Endothelial cell of hepatic sinusoid (primary cell): ENCODE results near the gene TUBB4A.

ENCODE experiments used
- in situ Hi-C: cut with HindIII; loops from 2 replicates; pipeline ENCODE4 v1.10.0; 2017; ENCODE audit warnings: low sequenced_read_pairs

TUBB4A gene

DNA sequence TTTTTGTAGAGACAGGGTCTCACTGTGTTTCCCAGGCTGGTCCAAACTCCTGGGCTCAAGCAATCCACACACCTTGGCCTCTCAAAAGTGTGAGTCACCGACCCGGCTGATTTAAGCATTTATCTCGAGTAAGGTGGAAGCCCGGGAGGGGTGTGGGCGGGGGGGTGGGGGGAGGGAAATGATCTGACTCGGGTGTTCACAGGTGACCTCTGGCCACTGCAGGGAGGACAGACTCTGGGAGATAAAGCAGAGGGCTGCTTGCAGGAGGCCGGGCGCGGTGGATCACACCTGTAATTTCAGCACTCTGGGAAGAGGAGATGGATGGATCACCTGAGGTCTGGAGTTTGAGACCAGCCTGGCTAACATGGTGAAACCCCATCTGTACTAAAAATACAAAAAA lies 28.5 kb downstream of the TUBB4A start:
- in situ Hi-C loops = no loop called here

DNA sequence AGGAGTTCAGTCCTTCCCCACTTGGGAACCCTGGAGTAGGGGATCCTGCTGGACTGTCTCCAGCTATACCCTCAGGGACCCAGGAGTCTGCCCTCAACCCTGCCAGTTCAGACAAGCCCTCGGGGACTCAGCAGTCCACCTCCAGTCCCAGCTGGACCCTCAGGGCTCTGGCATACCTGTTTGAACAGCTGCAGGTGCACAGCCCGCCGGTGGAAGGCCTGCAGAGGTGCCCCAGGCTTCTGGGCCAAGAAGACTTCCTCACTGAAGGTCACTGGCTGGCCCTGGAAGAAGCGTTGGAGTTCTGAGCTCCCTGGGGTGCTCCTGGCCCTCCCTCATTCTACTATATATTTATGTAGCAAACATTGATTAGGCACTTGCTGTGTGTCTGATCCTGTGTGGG lies 29.4 kb downstream of the TUBB4A start:
- in situ Hi-C loops = no loop called here

DNA sequence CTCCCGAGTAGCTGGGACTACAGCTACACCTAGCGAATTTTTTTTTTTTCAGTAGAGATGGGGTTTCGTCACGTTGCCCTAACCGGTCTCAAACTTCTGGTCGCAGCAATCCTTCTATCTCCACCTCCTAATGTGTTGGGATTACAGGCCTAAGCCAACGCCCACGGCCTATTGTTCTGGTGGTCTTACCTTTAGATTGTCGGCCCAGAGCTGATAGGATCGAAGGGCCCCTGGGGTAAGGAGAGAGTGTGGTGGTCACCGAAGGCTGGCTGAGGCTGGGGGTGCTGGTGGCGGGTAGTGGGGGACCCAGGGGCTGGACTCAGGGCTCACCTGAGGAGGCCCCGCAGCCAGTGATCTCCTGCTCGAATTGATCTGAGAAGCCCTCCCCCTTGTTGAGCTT lies 31.0 kb downstream of the TUBB4A start:
- in situ Hi-C loops = no loop called here

DNA sequence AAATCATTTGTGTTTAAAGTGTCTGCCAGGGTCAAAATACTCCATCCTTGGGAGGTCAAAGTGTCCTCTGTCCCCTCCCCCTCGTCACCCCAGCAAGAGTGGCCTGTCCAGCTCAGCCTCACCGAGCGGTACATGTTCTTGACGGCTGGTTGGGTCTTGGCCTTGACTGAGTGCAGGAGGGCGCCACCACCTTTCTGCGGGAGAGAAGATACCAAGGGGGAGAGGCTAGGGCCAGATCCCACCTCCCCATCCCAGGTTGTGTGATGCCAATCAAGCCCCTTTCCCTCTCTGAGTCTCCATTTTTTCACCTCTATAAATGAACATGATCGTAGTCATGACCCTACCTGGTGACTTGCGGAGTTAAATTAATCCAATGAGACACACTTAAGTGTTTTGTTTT lies 31.9 kb downstream of the TUBB4A start:
- in situ Hi-C loops = no loop called here

DNA sequence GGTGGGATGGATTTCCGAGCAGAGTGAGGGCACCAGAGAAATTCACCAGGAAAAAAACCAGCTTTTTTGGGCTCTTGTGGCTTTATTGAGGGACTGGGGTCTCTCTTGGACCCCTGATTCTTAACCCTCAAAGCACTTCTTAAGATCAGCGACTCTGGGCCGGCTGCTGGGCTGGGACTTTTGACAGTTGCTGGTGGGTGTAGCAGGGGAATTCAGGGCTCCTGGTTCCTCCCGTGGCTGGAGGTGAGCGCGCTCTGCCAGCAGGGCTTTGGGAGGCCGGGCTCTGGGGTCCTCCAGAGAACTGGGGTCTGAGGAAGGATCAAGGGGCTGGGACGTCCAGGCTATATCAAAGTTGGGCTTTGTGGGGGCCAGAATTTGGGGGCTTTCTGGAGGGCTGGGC lies 34.7 kb downstream of the TUBB4A start:
- in situ Hi-C loops = loop anchor here (10.0 kb wide), 1 partner anchor 367 kb away; no protein-coding TSS in a partner anchor

DNA sequence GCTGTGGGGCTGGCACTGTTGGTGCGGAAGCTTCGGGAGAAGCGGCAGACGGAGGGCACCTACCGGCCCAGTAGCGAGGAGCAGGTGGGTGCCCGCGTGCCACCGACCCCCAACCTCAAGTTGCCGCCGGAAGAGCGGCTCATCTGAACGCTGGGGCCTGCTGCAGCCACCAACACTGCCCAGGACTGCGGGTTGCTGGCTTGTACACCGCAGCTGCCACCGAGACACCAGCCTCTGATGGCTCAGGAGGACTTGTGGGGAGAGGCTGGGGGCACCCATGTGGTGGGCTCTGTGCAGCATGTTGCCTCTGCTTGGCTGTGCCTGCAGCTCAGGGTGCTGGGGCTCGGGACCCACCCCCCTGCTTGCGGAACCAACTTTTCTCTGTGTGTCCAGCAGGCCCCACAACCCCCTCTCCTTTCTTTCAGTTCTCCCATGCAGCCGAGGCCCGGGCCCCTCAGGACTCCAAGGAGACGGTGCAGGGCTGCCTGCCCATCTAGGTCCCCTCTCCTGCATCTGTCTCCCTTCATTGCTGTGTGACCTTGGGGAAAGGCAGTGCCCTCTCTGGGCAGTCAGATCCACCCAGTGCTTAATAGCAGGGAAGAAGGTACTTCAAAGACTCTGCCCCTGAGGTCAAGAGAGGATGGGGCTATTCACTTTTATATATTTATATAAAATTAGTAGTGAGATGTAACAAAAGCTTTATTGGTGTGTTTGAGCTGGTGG lies 35.4 kb downstream of the TUBB4A start:
- in situ Hi-C loops = loop anchor here (10.0 kb wide), 1 partner anchor 368 kb away; no protein-coding TSS in a partner anchor

DNA sequence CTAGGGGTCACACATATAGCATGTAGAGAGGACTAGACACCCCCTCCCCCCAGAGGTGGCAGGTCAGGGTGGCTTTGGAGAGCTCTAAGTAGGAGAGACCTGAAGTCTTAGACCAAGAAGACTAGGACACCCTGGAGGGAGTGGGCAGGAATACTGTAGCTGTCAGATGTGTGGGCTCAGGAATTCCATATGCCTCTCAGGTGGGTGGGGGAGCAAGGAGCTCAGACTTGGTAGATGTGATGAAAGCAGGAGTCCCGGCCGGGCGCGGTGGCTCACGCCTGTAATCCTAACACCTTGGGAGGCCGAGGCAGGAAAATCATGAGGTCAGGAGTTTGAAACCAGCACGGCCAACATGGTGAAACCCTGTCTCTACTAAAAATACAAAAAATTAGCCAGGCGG lies 36.4 kb downstream of the TUBB4A start:
- in situ Hi-C loops = loop anchor here (10.0 kb wide), 1 partner anchor 369 kb away; no protein-coding TSS in a partner anchor

DNA sequence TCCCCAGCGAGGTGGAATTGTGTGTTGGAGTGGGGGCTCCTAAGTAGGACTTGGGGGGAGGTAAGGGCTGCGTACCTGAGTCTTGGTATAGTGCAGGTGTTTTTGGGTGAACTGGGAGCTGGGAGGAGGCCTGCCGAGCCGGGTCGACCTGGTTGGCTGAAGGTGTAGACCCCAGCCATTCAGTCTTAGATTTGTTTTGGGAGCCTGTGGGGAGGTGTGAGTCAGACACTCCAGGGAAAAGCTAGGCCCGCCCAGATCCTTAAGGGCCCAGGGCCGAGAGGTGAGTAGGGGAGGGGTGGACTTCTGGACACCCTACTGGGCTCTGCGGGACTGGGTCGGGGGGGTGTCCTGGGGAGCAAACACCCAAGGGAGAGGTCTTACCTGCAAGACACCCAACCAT lies 37.1 kb downstream of the TUBB4A start:
- in situ Hi-C loops = loop anchor here (10.0 kb wide), 1 partner anchor 370 kb away; no protein-coding TSS in a partner anchor

DNA sequence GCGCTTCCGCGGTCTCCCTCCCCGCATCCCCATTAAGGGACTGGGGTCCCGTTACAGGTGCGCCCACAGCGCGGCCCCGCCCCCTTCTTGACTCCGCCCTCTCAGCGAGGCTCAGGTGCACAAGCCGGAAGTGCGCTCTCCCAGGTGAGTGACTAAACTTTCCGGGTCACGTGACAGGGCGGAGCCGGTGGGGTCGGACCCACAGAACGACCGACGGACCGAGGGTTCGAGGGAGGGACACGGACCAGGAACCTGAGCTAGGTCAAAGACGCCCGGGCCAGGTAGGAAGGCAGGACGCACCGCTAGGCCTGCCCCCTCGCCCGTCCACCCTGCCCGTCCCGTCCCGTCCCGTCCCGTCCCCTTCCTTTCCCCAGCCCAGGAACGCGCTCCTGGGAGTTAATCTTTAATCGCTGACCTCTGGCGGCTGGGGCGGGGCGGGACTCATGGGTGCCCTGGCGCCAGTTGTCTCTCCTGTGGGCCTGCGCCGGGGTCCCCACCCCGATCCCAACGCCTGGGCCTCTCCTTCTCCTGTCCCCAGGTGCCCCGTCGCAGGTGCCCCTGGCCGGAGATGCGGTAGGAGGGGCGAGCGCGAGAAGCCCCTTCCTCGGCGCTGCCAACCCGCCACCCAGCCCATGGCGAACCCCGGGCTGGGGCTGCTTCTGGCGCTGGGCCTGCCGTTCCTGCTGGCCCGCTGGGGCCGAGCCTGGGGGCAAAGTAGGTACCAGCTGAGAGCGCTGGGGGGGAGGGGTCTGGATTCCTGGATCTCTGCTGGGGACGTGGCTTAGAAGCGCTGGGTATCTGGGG lies 37.8 kb downstream of the TUBB4A start, which contains the start of gene CRB3:
CRB3 (plus strand) TSS at position 202 of the 804 bp plus-strand sequence; CDS start at position 633, 431 bp downstream.
- in situ Hi-C loops = loop anchor here (10.0 kb wide), 1 partner anchor 371 kb away; no protein-coding TSS in a partner anchor

- in situ Hi-C loops = loop anchor here (10.0 kb wide), 1 partner anchor 375 kb away; no protein-coding TSS in a partner anchor
These were observed 41.8 kb downstream of the TUBB4A start for GRCh38 chr19:6460099-6460884.

- in situ Hi-C loops = loop anchor here (10.0 kb wide), 1 partner anchor 375 kb away; no protein-coding TSS in a partner anchor
These were observed 42.6 kb downstream of the TUBB4A start, which contains the start of gene SLC25A23 for GRCh38 chr19:6459262-6460098. Gene SLC25A23, minus strand, starts transcription at chr19:6459792. Its CDS starts 164 bp downstream, at chr19:6459628.

DNA sequence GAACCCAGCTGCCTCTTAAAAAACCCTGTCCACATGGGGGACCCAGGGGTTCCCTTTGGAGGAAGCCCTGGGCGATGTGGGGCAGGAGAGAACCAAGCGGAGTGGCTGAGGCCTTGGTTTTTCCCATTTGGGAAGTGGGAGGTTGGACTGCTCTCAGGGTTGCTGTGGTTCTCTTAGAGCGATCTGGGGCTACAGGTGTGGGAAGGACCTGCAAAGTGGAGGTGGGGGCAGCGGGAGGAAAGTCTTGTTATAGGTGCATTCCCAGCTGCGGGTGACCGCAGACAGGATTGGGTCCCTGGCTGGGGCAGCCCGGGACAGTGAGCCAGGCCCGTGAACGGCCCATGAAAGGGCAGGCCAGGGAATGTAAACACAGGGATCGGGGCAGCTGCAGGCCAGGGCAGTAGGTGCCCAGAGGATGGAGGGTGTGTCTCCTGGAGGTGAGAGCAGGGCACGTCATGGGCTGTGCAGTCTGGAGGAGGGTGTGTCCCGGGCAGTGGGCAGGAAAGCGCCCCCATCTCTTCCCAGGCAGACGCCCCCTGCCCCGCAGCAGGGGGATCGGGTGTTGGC lies 43.3 kb downstream of the TUBB4A start:
- in situ Hi-C loops = no loop called here

- in situ Hi-C loops = no loop called here
These were observed 44.0 kb downstream of the TUBB4A start for GRCh38 chr19:6457958-6458694.

- in situ Hi-C loops = no loop called here
These were observed 46.2 kb downstream of the TUBB4A start for GRCh38 chr19:6455924-6456323.

DNA sequence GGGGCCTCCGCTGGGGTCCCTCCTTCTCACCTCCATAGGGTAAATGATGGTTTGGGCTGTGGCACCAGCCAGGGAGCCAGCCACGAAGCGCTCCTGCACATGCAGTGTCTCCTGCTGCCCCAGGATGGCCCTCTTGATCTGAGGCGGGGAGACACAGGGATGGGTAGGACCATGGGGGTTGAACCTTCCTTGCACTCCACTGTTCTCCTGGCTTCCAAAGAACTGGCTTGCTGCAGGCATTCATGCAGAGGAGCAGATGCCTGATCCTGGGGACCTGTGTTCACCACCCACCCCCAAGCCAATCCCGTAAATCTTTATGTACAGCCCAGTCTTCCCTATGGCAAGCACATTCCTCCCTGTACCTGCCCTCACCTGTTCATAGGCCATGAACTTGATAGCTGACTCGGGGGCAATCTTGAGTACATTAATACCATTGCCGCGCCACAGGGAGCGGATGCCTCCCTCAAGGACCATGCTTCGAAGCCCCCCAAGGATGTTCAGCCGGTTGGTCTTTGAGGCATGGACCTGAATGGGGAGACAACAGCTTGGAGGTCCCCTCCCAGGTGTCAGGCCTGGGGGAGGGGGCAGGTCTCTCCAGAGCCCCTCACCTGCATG lies 48.1 kb downstream of the TUBB4A start:
- in situ Hi-C loops = no loop called here

GRCh38 chr19:6452899-6453298 lies 49.2 kb downstream of the TUBB4A start:
- in situ Hi-C loops = no loop called here

- in situ Hi-C loops = no loop called here
These were observed 49.9 kb downstream of the TUBB4A start for GRCh38 chr19:6452223-6452614.

DNA sequence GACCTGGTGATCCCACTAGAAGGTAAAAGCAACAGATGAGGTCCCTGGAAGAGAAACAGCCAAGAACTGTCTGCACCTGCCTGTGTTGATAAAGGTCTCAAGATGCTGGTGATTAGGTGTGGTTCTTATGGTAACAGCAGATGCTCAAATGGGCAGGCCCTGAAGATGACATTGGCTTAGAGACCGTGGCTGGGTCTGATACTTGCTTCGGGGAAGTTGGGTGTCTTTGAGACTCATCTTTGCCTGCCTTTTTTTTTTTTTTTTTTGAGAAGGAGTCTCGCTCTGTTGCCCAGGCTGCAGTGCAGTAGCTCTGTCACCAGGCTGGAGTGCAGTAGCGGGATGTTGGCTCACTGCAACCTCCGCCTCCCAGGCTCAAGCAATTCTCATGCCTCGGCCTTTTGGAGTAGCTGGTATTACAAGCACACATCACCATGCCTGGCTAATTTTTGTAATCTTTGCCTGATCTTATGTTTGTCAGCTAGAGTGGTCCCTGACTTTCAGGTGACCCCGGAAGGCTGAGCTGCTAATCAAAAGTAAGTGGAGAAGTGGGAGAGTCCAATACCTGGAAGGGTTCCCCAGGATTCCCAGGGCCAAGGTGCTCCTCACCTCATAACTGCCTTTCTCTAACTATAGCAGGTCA lies 50.4 kb downstream of the TUBB4A start:
- in situ Hi-C loops = no loop called here
